CD14-positive monocyte (primary cell): ENCODE measurements around the gene A2M. TPM values are rescaled to one million over a fixed set of nuclear protein-coding genes. Genes with fewer than 3 reads are reported as not detected.

ENCODE experiments used
- DNase-seq, 3 donors: peaks; one replicate each; pipeline ENCODE4 v3.0.0-alpha.2; 2011 to 2022
- H2AFZ ChIP-seq: 2 replicates; pipeline ENCODE4 v1.6.0; 2012; ENCODE audit warnings: mild to moderate bottlenecking, low read depth, low read length, inconsistent platforms; ENCODE audit not compliant: insufficient read depth, poor library complexity, severe bottlenecking
- H3K27ac ChIP-seq, 2 donors: 1 replicate in 1 of 2; 2 replicates in 1 of 2; pipeline ENCODE4 v1.5.1; 2012 to 2013; ENCODE audit warnings: low read length in 2 of 2, control low read depth in 1 of 2, inconsistent platforms in 1 of 2, low read depth in 1 of 2, mild to moderate bottlenecking in 1 of 2
- H3K27me3 ChIP-seq, 2 donors: one replicate each; pipeline versions ENCODE4 v1.6.0 to v1.6.1; 2011 to 2013; ENCODE audit warnings: low read length in 2 of 2; ENCODE audit not compliant: control insufficient read depth in 2 of 2, insufficient read depth in 2 of 2
- H3K36me3 ChIP-seq, 2 donors: replicated peaks in 1 of 2; 1 replicate in 1 of 2; 2 replicates in 1 of 2; pipeline versions ENCODE4 v1.5.1 to v1.6.1; 2012 to 2013; ENCODE audit warnings: low read length in 2 of 2, control low read depth in 1 of 2, inconsistent platforms in 1 of 2, mild to moderate bottlenecking in 1 of 2; ENCODE audit not compliant: insufficient read depth in 2 of 2, control insufficient read depth in 1 of 2
- H3K4me1 ChIP-seq, 2 donors: 1 replicate in 1 of 2; 2 replicates in 1 of 2; pipeline versions ENCODE4 v1.5.1 to v1.6.1; 2012 to 2013; ENCODE audit warnings: low read length in 2 of 2, control low read depth in 1 of 2, inconsistent platforms in 1 of 2, mild to moderate bottlenecking in 1 of 2, moderate library complexity in 1 of 2; ENCODE audit not compliant: insufficient read depth in 2 of 2, control insufficient read depth in 1 of 2
- H3K4me2 ChIP-seq: replicated peaks from 2 replicates; pipeline ENCODE3; 2012; ENCODE audit warnings: low read length, moderate library complexity, mild to moderate bottlenecking; ENCODE audit not compliant: poor library complexity, severe bottlenecking; ENCODE audit errors: extremely low read depth
- H3K4me3 ChIP-seq, 3 experiments: fragments of 200-600 bp in 1 of 3; sonication (generic) in 1 of 3; replicated peaks in 1 of 3; 1 replicate in 2 of 3; 2 replicates in 1 of 3; pipeline ENCODE4 v1.5.1; 2011 to 2013; ENCODE audit warnings: low read length in 3 of 3, mild to moderate bottlenecking in 3 of 3, control low read depth in 2 of 3, low read depth in 2 of 3, inconsistent platforms in 1 of 3, moderate library complexity in 1 of 3
- H3K79me2 ChIP-seq: 2 replicates; pipeline ENCODE4 v1.6.0; 2012; ENCODE audit warnings: mild to moderate bottlenecking, control low read depth, inconsistent platforms, low read length, moderate library complexity; ENCODE audit not compliant: insufficient read depth
- H3K9ac ChIP-seq: 2 replicates; pipeline ENCODE4 v1.6.0; 2017; ENCODE audit warnings: low read length, mild to moderate bottlenecking; ENCODE audit not compliant: insufficient read depth, poor library complexity, severe bottlenecking
- H3K9me3 ChIP-seq, 2 donors: replicated peaks in 1 of 2; 1 replicate in 1 of 2; 2 replicates in 1 of 2; pipeline versions ENCODE4 v1.5.1 to v1.6.1; 2012 to 2013; ENCODE audit warnings: low read length in 2 of 2, control low read depth in 1 of 2; ENCODE audit not compliant: control insufficient read depth in 1 of 2, insufficient read depth in 1 of 2
- H4K20me1 ChIP-seq: 2 replicates; pipeline ENCODE4 v1.6.0; 2012; ENCODE audit warnings: mild to moderate bottlenecking, low read length, control low read depth, moderate library complexity; ENCODE audit not compliant: insufficient read depth
- H3K27ac Mint-ChIP-seq, 7 donors: one replicate each; pipeline ENCODE4 v1.8.0; 2020; ENCODE audit warnings: mild to moderate bottlenecking in 7 of 7, mixed read lengths in 7 of 7, moderate library complexity in 6 of 7, inconsistent platforms in 2 of 7
- H3K27me3 Mint-ChIP-seq, 3 donors: one replicate each; pipeline ENCODE4 v1.8.0; 2021 to 2022; ENCODE audit warnings: low read depth in 3 of 3, mild to moderate bottlenecking in 3 of 3, mixed read lengths in 3 of 3, moderate library complexity in 3 of 3, inconsistent platforms in 1 of 3
- H3K36me3 Mint-ChIP-seq, 2 donors: one replicate each; pipeline ENCODE4 v1.8.0; 2020; ENCODE audit warnings: mixed read lengths in 2 of 2, inconsistent platforms in 1 of 2, mild to moderate bottlenecking in 1 of 2
- H3K4me1 Mint-ChIP-seq: one replicate; pipeline ENCODE4 v1.8.0; 2020; ENCODE audit warnings: mild to moderate bottlenecking, mixed read lengths
- H3K4me3 Mint-ChIP-seq, 2 donors: one replicate each; pipeline ENCODE4 v1.8.0; 2020; ENCODE audit warnings: mild to moderate bottlenecking in 2 of 2, mixed read lengths in 2 of 2, moderate library complexity in 1 of 2
- H3K9me3 Mint-ChIP-seq, 7 donors: one replicate each; pipeline ENCODE4 v1.8.0; 2020 to 2022; ENCODE audit warnings: mixed read lengths in 7 of 7, mild to moderate bottlenecking in 6 of 7, moderate library complexity in 6 of 7, inconsistent platforms in 2 of 7
- WGBS: methylation state at CpG from one replicate; pipeline ENCODE4 v1.1.5; 2013; ENCODE audit warnings: missing lambda C conversion rate; ENCODE audit not compliant: insufficient coverage; 5-methylcytosine and 5-hydroxymethylcytosine counted together
- intact Hi-C, 2 donors: fragments of 100-400 bp; cut with micrococcal nuclease; formaldehyde crosslinking; loops; one replicate each; pipeline versions ENCODE4 v1.15.0 to v1.15.1; 2023
- polyA plus RNA-seq, 3 donors: library from polyadenylated mRNA; depleted of rRNA in 1 of 3; unstranded in 2 of 3; stranded (reverse) in 1 of 3; fragments of 300-500 nt in 2 of 3; fragments of >200 nt in 1 of 3; fragmentation: Illumina TruSeq in 2 of 3; gene quantifications; 1 replicate in 2 of 3; 2 replicates in 1 of 3; pipeline ENCODE4 v1.2.3, GENCODE V29; 2012 to 2021
- TF ChIP-seq, protein P1 (sequence below): fragments of 200-600 bp; IDR thresholded peaks from one replicate; pipeline ENCODE4 v1.8.0; 2022; ENCODE audit warnings: antibody characterized with exemption, mild to moderate bottlenecking

Gene A2M
- polyA plus RNA-seq, 3 donors = 0.12 to 1.2 TPM; not detected in 1

DNA sequence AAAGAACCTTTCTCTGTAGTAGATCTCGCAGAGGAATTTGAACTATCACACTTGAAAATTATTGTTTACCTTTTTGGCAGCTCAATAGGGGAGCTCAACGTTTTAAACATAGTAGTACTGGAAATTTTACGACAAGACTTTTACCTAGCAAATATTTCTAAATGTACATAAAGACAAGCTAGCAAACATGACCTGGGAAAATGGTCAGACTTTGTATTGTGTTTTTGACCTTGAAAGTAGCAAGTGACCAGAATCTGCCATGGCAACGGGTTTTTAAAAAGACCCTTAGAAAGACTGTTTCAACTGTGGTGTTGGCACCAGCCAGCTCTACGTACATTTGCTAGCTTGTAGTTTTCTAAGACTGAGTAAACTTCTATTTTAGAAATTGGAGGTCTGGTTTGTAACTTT, 20.2 kb upstream of the A2M start:
- intact Hi-C loops = no loop called here
- H3K4me1 Mint-ChIP-seq = no peaks in the 10 kb centered on the region
- H3K9ac ChIP-seq = no peak overlapping the region

DNA sequence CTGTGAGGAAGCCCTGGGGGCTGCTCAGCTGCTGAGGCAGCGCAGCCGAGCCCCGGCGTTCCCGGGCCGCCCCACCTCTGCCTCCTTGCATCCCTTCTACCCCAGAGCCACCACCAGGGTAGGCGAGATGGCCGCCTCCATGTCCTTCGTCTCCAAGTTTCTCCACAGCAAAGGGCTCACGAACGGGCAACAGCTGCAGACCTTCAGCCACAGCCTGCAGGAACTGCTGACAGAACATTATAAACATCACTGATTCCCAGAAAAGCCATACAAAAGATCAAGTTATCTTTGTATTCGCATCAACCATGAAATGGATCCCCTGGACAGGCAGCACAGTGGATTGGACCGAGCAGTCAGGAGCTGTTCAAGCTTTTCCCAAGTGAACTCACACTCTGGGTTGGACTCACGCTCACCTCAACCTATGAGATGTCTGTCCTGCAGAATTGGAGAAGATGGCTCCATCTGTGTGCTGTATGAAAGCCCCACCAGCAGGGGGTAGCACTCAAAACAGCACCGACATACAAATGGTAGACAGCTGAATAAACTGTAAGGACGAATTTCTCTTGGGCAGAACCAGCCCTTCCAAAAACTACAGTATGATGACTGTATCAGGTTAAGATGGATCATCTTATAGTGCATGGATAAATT, 19.4 kb upstream of the A2M start:
- no peaks in the 10 kb centered on the region for H3K36me3 Mint-ChIP-seq
- DNase-seq = no peak
- Histone ChIP-seq H3K9me3 (no peaks in the 10 kb centered on the region), H3K27me3 (no peaks in the 10 kb centered on the region), H3K9ac (no peak overlapping the region), H3K4me1 (no peaks in the 10 kb centered on the region), H3K79me2 (no peaks in the 10 kb centered on the region), H3K27ac (no peak overlapping the region), H4K20me1 (no peaks in the 10 kb centered on the region), H3K4me3 (no peak overlapping the region), H3K36me3 (no peaks in the 10 kb centered on the region), H3K4me2 (no peak overlapping the region), H2AFZ (no peak overlapping the region)
- no peak overlapping the region for H3K4me3 Mint-ChIP-seq
- no peak overlapping the region for H3K27ac Mint-ChIP-seq
- 92% methylated on average over 9 of the region's 16 CpGs for WGBS
- intact Hi-C loops = no loop called here
- no peaks in the 10 kb centered on the region for H3K4me1 Mint-ChIP-seq
- TF ChIP-seq, protein P1, sequence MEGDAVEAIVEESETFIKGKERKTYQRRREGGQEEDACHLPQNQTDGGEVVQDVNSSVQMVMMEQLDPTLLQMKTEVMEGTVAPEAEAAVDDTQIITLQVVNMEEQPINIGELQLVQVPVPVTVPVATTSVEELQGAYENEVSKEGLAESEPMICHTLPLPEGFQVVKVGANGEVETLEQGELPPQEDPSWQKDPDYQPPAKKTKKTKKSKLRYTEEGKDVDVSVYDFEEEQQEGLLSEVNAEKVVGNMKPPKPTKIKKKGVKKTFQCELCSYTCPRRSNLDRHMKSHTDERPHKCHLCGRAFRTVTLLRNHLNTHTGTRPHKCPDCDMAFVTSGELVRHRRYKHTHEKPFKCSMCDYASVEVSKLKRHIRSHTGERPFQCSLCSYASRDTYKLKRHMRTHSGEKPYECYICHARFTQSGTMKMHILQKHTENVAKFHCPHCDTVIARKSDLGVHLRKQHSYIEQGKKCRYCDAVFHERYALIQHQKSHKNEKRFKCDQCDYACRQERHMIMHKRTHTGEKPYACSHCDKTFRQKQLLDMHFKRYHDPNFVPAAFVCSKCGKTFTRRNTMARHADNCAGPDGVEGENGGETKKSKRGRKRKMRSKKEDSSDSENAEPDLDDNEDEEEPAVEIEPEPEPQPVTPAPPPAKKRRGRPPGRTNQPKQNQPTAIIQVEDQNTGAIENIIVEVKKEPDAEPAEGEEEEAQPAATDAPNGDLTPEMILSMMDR = no peak
- peaks cover 0 to 3% (median 0%) of the 10 kb centered on the region in 3 donors for H3K27me3 Mint-ChIP-seq
- H3K9me3 Mint-ChIP-seq = peaks cover 0 to 10% (median 7%) of the 10 kb centered on the region in 7 donors

More for the DNA sequence above, 20.2 kb upstream of the A2M start:
- Mint-ChIP-seq H3K36me3 (no peaks in the 10 kb centered on the region), H3K4me3 (no peak overlapping the region), H3K9me3 (peaks cover 0 to 10% (median 7%) of the 10 kb centered on the region in 7 donors), H3K27ac (no peak overlapping the region), H3K27me3 (peaks cover 0 to 3% (median 0%) of the 10 kb centered on the region in 3 donors)
- no peaks in the 10 kb centered on the region for H3K9me3 ChIP-seq
- no peak for DNase-seq
- no peak overlapping the region for H3K4me3 ChIP-seq
- no peak overlapping the region for H2AFZ ChIP-seq
- H3K79me2 ChIP-seq = no peaks in the 10 kb centered on the region
- H3K27me3 ChIP-seq = no peaks in the 10 kb centered on the region
- no peak overlapping the region for H3K4me2 ChIP-seq
- TF ChIP-seq, protein P1 = no peak
- no peak overlapping the region for H3K27ac ChIP-seq
- no peaks in the 10 kb centered on the region for H3K4me1 ChIP-seq
- no peaks in the 10 kb centered on the region for H3K36me3 ChIP-seq
- WGBS = 100% methylated on average over 2 of the region's 5 CpGs
- H4K20me1 ChIP-seq = no peaks in the 10 kb centered on the region
